ENCODE data around the gene CADPS2.

GRCh38 chr7:122364761-122365280, 521.4 kb downstream of the CADPS2 start:
- TF ChIP-seq, protein P1, sequence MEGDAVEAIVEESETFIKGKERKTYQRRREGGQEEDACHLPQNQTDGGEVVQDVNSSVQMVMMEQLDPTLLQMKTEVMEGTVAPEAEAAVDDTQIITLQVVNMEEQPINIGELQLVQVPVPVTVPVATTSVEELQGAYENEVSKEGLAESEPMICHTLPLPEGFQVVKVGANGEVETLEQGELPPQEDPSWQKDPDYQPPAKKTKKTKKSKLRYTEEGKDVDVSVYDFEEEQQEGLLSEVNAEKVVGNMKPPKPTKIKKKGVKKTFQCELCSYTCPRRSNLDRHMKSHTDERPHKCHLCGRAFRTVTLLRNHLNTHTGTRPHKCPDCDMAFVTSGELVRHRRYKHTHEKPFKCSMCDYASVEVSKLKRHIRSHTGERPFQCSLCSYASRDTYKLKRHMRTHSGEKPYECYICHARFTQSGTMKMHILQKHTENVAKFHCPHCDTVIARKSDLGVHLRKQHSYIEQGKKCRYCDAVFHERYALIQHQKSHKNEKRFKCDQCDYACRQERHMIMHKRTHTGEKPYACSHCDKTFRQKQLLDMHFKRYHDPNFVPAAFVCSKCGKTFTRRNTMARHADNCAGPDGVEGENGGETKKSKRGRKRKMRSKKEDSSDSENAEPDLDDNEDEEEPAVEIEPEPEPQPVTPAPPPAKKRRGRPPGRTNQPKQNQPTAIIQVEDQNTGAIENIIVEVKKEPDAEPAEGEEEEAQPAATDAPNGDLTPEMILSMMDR (conservative IDR thresholded peaks at IDR 0.05 in 1 of 2, IDR thresholded peaks at IDR 0.05 in 1 of 2; ENCODE audit: extremely low read depth in 1 of 2, insufficient read depth in 1 of 2, low read depth in 1 of 2, low read length in 2 of 2): no peak
- no peak for TF ChIP-seq EZH2 (IDR thresholded peaks at IDR 0.05; ENCODE audit: borderline replicate concordance, low read length)
